ENCODE results near the gene GTPBP3. TPM values are rescaled to one million over a fixed set of nuclear protein-coding genes. Genes with fewer than 3 reads are reported as not detected.

GTPBP3 gene
- total and polyA plus RNA-seq, 2 of the 8 experiments (the other 6 are each of a cell fraction or from before 2014, with no cell fraction given), result 30.4 to 56.0 TPM

- TF ChIP-seq TAF7 (optimal IDR thresholded peaks at IDR 0.05; ENCODE audit: borderline replicate concordance, low read depth, low read length), result no peak
- TF ChIP-seq CBX5 (IDR thresholded peaks at IDR 0.05; ENCODE audit: low read depth, low read length), result no peak
- no peak for TF ChIP-seq CTBP2 (IDR thresholded peaks at IDR 0.05; ENCODE audit: borderline replicate concordance, insufficient read depth, insufficient read length, low read length)
Observed at GRCh38 chr19:17293605-17294004, 43.7 kb upstream of the GTPBP3 start (continued).
